Activated naive CD8-positive, alpha-beta T cell treated with anti-CD3 and anti-CD28 coated beads, Interleukin-2, amount 50 U/mL, for 16 hours (primary cell): ENCODE data around the gene RXRB.
A peak's percentile ranks its signal among the peaks of the same experiment; 100 is the strongest.
"Not testable (repeated sequence)": the region's sequence is repeated elsewhere in the genome, so short reads cannot be mapped to it uniquely, and the experiment has no call there.

Source experiments
- DNase-seq: peaks from one replicate; pipeline ENCODE4 v3.0.0-alpha.2; 2020; ENCODE audit warnings: low read depth, low spot score

Gene RXRB

GRCh38 chr6:33200219-33201146 is at the start of gene RXRB, which contains the start of gene SLC39A7:
Gene RXRB (minus strand): TSS chr6:33200665. CDS start chr6:33200476, 189 bp downstream.
Gene SLC39A7 (plus strand): TSS chr6:33200867. CDS start chr6:33201246, 379 bp downstream.
- peak; percentile 97 for DNase-seq

DNA sequence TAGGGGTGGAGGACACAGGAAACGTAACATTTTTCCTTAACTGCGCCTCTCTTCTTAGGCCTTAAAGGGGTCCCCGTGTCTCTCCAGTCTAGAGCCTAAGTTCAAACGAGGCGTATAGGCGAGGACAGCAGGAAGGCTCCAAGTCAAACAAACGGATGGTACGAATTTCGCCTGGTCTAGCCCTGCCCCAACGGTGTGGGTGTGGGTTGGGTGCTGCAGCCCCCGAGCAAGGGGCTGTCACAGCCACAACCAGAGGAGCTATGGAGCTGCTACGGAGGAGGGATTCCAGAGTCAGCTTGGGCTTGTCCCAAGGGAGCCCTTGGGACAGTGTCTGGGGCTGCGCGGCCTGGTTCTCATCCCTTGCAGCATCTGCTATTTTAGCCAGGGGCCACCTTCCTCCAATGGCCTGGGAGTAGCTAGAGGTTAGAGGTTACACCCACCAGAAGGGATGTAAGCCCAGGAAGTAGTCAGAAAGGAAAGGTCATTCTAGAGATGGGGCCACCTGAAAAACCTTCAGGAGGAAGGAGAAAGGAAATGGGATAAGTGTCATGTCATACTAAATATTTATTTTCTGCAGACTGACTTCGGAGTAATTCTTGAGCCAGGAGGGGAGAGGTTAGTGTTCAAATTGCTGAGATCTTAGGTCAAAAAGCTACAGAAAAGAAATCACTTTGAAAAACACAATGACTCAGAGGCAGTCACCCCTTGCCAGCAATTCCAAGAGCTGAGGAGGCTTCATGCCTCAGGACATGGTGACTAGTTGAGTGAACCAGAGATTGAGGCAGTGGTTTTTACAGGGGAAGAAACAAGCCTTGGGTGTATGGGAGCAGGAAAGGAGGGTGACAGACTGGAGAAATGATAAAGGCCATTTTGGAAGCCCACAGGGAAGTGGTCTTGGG is 49.5 kb upstream of the RXRB start:
- DNase-seq: no peak

- DNase-seq: peak; percentile 80
These were observed 48.7 kb upstream of the RXRB start for GRCh38 chr6:33248932-33249731.

DNA sequence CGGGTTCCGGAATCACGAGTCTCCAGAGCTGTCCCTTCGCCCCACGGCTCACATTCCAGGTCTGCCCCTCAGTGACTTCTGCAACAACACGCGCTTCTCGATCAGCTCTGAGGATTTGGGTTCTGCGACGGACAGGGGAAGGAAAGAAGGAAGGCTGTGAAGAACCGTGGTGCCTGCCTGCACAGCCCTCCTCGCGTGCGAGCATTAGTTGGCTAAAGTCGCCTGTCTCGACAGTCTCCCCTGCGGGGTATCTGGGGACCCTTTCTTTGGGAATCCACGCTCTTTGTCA is 48.1 kb upstream of the RXRB start:
- DNase-seq: no peak

DNA sequence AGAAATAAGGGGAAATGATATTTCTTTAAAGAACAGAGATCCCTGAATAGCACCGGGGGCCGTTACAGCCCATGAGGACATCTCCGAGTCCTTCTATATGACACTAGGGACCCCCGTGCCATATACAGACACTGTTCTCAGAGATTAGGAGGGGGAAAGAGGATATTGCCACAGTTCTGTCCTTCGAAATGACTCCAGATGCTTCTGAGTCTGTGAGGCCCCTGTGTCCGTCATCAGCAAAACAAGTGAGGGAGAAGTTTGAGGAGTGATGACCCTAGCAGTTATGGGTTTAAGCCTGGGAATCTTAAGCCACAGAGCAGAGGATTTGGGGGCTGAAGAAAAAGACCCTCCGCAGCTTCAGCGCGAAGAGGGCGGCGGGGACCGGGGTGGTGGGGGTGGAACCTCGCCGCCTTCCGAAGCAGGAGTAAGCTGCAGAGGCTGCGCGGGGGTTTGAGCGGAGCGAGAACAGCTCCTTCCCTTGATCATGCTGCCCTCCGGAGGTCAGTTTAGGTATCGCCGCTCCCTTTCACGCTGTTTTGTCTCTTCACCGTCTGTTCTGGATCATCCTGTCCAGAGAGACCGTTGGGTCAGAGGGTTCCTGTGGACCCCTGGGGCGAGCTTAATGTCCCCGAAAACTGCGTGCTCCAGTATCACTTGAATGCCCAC is 47.6 kb upstream of the RXRB start:
- peak; percentile 86 for DNase-seq

DNA sequence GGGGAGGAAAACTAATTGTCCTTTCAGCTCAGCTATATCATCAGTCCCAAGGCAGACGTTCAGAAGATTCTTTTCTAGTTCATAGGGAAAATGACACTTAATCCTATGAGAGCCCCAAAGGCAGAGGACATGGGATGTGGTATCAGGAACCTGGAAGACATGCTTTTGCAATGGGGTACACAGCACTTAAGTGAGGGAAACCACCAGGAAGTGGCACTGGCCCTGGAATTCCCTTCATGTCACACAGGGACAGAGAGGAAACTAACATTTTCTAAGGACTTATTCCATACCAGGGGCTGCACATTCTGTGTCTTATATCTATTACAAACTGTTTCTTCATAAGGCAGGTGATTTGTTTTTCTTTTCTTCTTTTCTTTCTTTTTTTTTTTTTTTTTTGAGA is 43.0 kb upstream of the RXRB start:
- no peak for DNase-seq

- DNase-seq: no peak
These were observed 41.5 kb upstream of the RXRB start for GRCh38 chr6:33241968-33242367.

DNA sequence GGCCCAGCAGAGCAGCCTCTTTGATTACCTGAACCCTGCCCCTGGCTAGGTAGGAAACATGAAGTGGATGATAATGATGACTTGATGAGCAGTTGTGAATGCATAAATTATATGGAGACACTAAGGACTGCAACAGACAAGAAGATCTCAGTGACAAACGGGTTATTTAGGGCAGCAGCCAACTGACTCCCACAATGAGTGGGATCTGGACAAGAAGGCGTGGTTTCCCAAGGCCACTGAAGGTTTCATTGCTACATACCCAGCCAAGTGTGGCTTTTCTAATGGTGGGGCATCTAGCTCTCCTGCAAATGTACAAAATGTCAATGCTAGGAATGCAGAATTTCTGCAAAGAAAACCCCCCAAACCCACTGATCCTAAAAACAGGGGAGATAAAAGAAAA is 37.3 kb upstream of the RXRB start:
- no peak for DNase-seq

DNA sequence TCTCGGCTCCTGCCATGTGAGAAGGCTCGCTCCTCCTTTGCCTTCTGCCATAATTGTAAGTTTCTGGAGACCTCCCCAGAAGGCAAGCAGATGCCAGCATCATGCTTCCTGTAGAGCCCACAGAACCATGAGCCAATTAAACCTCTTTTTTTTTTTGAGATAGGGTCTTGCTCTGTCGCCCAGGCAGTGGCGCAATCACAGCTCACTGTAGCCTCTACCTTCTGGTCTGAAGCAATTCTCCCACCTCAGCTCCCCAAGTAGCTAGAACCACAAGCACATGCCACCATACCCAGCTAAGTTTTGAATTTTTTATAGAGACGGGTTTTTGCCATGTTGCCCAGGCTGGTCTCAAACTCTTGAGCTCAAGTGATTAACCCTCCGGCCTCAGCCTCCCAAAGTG is 36.4 kb upstream of the RXRB start:
- DNase-seq: no peak

DNA sequence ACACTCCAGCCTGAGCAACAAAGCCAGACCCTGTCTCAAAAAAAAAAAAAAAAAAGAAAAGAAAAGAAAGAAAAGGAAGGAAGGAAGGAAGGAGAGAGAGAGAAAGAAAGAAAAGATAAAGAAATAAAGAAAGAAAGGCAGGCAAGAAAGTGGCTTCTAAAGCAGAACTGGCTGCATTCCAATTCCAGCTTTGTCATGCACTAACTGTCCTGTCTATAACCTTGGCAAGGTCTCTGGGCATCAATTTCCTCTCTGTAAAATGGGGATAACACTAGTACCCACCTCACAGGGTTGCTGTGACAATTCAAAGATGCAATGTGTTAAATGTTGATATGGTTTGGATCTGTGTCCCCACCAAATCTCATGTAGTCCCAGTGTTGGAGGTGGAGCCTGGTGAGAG is 35.9 kb upstream of the RXRB start:
- no peak for DNase-seq

- no peak for DNase-seq
These were observed 34.8 kb upstream of the RXRB start for GRCh38 chr6:33235221-33235634.

DNA sequence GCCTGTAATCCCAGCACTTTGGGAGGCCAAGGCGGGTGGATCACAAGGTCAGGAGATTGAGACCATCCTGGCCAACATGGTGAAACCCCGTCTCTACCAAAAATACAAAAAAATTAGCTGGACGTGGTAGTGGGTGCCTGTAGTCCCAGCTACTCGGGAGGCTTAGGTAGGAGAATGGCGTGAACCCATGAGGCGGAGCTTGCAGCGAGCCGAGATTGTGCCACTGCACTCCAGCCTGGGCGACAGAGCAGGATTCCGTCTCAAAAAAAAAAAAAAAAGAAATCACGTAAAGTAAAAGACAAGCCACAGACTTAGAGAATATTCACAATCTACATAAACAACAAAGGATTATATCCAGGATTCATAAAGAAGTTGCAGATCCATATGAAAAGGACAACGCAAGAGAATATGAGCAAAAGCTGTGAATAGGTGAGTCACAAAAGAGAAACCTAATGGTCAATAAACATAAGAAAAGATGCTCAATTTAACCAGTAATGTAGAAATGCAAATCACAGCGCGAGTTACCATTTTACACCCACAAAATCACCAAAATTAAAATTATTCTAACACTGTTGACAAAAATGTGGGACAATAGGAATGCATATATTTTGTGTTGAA is 26.1 kb upstream of the RXRB start:
- DNase-seq: not testable (repeated sequence)

- DNase-seq: no peak
These were observed 17.2 kb upstream of the RXRB start for GRCh38 chr6:33217681-33218080.

- DNase-seq: no peak
These were observed 16.8 kb upstream of the RXRB start for GRCh38 chr6:33217246-33217645.

- DNase-seq: no peak
These were observed 15.7 kb upstream of the RXRB start for GRCh38 chr6:33216117-33216649.

- DNase-seq: no peak
These were observed 15.0 kb upstream of the RXRB start for GRCh38 chr6:33215271-33216116.

GRCh38 chr6:33213989-33214335 is 13.5 kb upstream of the RXRB start:
- no peak for DNase-seq

- DNase-seq: no peak
These were observed 12.9 kb upstream of the RXRB start for GRCh38 chr6:33213166-33213988.

DNA sequence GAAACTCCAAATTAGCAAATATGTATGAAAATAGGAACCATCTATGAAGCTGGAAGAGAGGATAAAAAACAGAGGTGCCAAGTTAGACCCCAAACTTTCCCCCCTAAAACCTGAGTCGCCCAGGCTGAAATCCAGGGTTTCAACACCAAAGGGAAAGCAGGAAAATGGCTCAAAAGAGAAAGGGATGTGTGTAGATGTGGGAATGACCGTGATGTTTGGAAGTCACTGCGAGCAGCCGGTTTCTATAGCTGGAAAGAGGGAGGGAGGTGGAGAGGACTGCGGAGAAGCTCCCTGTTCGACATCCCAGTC is 12.3 kb upstream of the RXRB start:
- DNase-seq: no peak
